K562 (cell line): Measurements from ENCODE around the gene PDHB. TPM values are rescaled to one million over a fixed set of nuclear protein-coding genes. Genes with fewer than 3 reads are reported as not detected.

Source experiments
- CTCF ChIP-seq, 3 experiments: IDR thresholded peaks in 2 of 3; conservative IDR thresholded peaks in 1 of 3; 2 replicates each; pipeline ENCODE4 v1.5.1; 2011 to 2012; ENCODE audit warnings: low read length in 3 of 3, mild to moderate bottlenecking in 3 of 3, control low read depth in 2 of 3, improper control_type of control experiment in 1 of 3, inconsistent platforms in 1 of 3, low read depth in 1 of 3, mixed read lengths in 1 of 3, moderate library complexity in 1 of 3; ENCODE audit not compliant: insufficient read depth in 2 of 3
- E2F6 ChIP-seq, 2 experiments: IDR thresholded peaks; 2 replicates each; pipeline ENCODE4 v1.6.1; 2011; ENCODE audit warnings: borderline replicate concordance in 1 of 2, control low read depth in 1 of 2, low read depth in 1 of 2, low read length in 1 of 2, mild to moderate bottlenecking in 1 of 2, mixed read lengths in 1 of 2, moderate library complexity in 1 of 2; ENCODE audit not compliant: insufficient read depth in 1 of 2, insufficient read length in 1 of 2, poor library complexity in 1 of 2, severe bottlenecking in 1 of 2; ENCODE audit errors: extremely low read depth in 1 of 2
- JUND ChIP-seq, 2 experiments: IDR thresholded peaks; 2 replicates in 1 of 2; 3 replicates in 1 of 2; pipeline ENCODE4 v1.6.1; 2011; ENCODE audit warnings: borderline replicate concordance in 2 of 2, low read depth in 2 of 2, low read length in 2 of 2, improper control_type of control experiment in 1 of 2, missing biosample characterization in 1 of 2, missing genetic modification characterization in 1 of 2, missing genetic modification reagents in 1 of 2
- REST ChIP-seq, 2 experiments: fragments of 450-650 bp; formaldehyde crosslinking in 1 of 2; IDR thresholded peaks; 2 replicates each; pipeline versions ENCODE4 v1.4.0 to v1.6.1; 2014 to 2020; ENCODE audit warnings: mild to moderate bottlenecking in 2 of 2, borderline replicate concordance in 1 of 2, low read depth in 1 of 2
- SAFB2 ChIP-seq: fragments of 200-400 bp; formaldehyde crosslinking; IDR thresholded peaks from 2 replicates; pipeline ENCODE4 v1.6.1; 2018; ENCODE audit warnings: borderline replicate concordance, low read length, low read depth, moderate library complexity; ENCODE audit not compliant: severe bottlenecking
- TCF3 ChIP-seq: sonication (generic); formaldehyde crosslinking; IDR thresholded peaks from 2 replicates; pipeline ENCODE4 v1.4.0; 2020; ENCODE audit warnings: mild to moderate bottlenecking, missing genetic modification reagents
- TFAP4 ChIP-seq: sonication (generic); formaldehyde crosslinking; IDR thresholded peaks from 2 replicates; pipeline ENCODE4 v1.8.0; 2022; ENCODE audit warnings: missing genetic modification reagents, mild to moderate bottlenecking, moderate library complexity, borderline replicate concordance
- USF1 ChIP-seq: sonication (generic); formaldehyde crosslinking; IDR thresholded peaks from 2 replicates; pipeline ENCODE4 v1.9.0; 2022; ENCODE audit warnings: mild to moderate bottlenecking, missing genetic modification reagents
- XRCC5 ChIP-seq: fragments of 200-400 bp; formaldehyde crosslinking; IDR thresholded peaks from 2 replicates; pipeline ENCODE4 v1.6.1; 2017; ENCODE audit warnings: low read depth, mild to moderate bottlenecking, low read length
- ZNF354B ChIP-seq: fragments of 250-450 bp; sonication (Bioruptor Pico); IDR thresholded peaks from 2 replicates; pipeline ENCODE4 v1.4.0; 2020
- ZNF589 ChIP-seq: fragments of 200-800 bp; sonication (Bioruptor generic); IDR thresholded peaks from 2 replicates; pipeline ENCODE4 v1.6.1; 2016; ENCODE audit warnings: low read depth, missing genetic modification characterization, missing compliant biosample characterization
- polyA plus RNA-seq, 8 experiments: library from polyadenylated mRNA; depleted of rRNA in 4 of 8; stranded (reverse) in 5 of 8; unstranded in 3 of 8; fragments of >200 nt; fragmentation: Nextera tagmentation in 2 of 8; fragmentation: Illumina TruSeq in 1 of 8; extraction: Ambion mirVana in 2 of 8; extraction: Trizol in 1 of 8; gene quantifications; 2 replicates each; pipeline versions ENCODE4 v1.2.1 to v1.2.3, GENCODE V29; 2011 to 2014; ENCODE audit warnings: inconsistent platforms in 1 of 8, missing spikeins in 1 of 8
- total RNA-seq, 7 experiments: library from RNA; depleted of rRNA in 6 of 7; stranded (reverse); fragments of >200 nt in 6 of 7; fragmentation: Illumina TruSeq in 2 of 7; extraction: Trizol in 2 of 7; gene quantifications; 2 replicates each; pipeline versions ENCODE4 v1.2.1 to v1.2.3, GENCODE V29; 2011 to 2021; ENCODE audit warnings: low replicate concordance in 1 of 7

Gene PDHB
- total and polyA plus RNA-seq, 9 of the 15 experiments (the other 6 are each of a cell fraction or from before 2014, with no cell fraction given): 51.2 to 178 (median 85.2) TPM

- peak; percentile 56; the same call in 1 of the 2 replicates for TF ChIP-seq REST (IDR thresholded peaks at IDR 0.05; ENCODE audit: borderline replicate concordance)
- TF ChIP-seq REST (CRISPR knock-in tag; IDR thresholded peaks at IDR 0.05; ENCODE audit: low read depth): no peak
- TF ChIP-seq TCF3 (CRISPR knock-in tag): no peak
- TF ChIP-seq SAFB2: no peak
- 0 out of 2 replicates have a peak, but pooled peaks have one; percentile 39 for TF ChIP-seq XRCC5
- TF ChIP-seq USF1 (CRISPR knock-in tag): peak; percentile 71
- TF ChIP-seq CTCF (IDR thresholded peaks at IDR 0.05 in 2 of 3, conservative IDR thresholded peaks at IDR 0.05 in 1 of 3; ENCODE audit: insufficient read depth in 2 of 3, low read depth in 1 of 3, low read length in 3 of 3): peak; percentile 65 to 78 (median 74)
- peak; percentile 46; the same call in 1 of the 2 replicates for TF ChIP-seq TFAP4 (CRISPR knock-in tag)
- no peak for TF ChIP-seq ZNF354B (CRISPR knock-in tag)
- peak; percentile 48 for TF ChIP-seq JUND (IDR thresholded peaks at IDR 0.05; ENCODE audit: borderline replicate concordance, low read depth, low read length)
- TF ChIP-seq JUND (tag; IDR thresholded peaks at IDR 0.05; ENCODE audit: borderline replicate concordance, low read depth, low read length): no peak
- no peak for TF ChIP-seq ZNF589 (CRISPR knock-in tag)
- peak in 1 of 2 experiments; percentile 49 for TF ChIP-seq E2F6 (IDR thresholded peaks at IDR 0.05; ENCODE audit: borderline replicate concordance in 1 of 2, extremely low read depth in 1 of 2, insufficient read depth in 1 of 2, insufficient read length in 1 of 2, low read depth in 1 of 2, low read length in 1 of 2, poor library complexity in 1 of 2, severe bottlenecking in 1 of 2)
Measured at GRCh38 chr3:58463181-58463941, 29.7 kb upstream of the PDHB start (continued).
